GM18868 (cell line): ENCODE results near the gene MTMR3.

Source experiments
- ATAC-seq: cut with Tn5 transposase; IDR thresholded peaks from one replicate; pipeline ENCODE4 v1.9.1; 2021; ENCODE audit warnings: mild to moderate bottlenecking, moderate library complexity; ENCODE audit not compliant: unreplicated experiment

Gene MTMR3

DNA sequence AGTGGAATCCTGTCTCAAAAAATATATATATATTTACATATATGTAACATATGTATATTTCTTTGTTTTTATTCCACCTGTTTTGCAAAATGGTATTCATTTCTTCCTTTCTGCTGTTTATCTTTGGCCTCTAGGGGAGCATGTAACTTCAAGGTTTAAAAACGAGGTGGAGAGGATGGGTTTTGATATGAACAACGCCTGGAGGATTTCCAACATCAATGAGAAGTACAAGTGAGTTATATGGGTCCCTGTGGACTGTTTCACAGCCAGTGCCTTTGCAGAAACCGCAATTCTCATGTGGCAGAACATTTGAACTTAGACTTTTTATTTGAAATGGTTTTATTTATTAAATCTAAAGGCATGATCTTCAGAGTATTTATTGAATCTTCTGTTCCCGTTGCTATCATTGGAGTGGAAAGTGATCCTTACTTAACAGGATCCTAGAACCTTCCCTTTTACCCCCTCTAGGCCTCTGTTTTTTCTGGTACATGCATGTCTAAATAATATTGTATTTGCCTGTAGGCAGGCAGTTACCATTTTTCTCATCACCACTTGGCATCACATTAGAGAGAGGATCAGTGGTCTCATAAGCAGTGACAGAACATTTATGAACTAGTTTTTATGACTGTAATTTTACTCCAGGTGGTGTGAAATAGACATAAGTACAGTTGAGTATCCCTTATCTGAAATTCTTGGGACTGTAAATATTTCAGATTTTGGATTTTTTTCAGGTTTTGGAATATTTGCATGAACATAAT, 115.8 kb downstream of the MTMR3 start:
- ATAC-seq: no peak

DNA sequence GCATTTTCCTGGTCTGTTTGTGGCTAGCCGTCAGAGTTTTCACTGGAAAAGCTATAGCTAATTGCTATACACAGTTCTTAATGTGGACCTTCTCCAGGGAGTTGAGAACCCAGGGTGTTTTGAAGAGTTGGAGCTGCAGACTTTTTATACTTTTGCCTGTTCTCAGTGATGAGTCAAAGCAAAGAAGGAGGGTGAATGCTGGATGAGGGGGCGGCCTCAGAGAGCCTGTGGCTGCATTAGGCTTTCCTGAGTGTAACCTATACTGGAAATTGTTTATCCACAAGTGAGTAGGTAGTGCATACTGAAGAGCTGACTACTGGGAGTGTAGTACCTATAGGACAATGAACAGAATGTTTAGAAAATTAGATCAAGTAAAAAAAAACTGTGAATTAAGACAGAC, 117.6 kb downstream of the MTMR3 start:
- no peak for ATAC-seq

DNA sequence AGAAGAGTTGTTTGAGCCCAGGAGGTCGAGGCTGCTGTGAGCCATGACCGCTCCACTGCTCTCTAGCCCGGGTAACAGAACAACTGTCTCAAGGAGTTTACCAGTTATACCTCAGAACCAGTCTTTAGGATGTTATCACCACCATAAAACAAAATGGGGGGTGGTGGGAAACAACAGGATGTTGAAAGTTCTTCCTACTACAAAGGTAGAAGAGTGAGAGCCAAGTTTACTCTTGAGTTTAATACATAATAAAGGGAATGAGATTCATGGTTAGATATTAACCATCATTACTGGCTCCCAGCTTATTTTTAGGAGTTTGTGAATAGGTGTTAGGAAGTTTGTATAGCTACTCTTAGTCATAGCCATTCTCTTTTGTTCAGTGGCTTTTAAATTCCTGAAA, 118.5 kb downstream of the MTMR3 start:
- ATAC-seq: no peak

DNA sequence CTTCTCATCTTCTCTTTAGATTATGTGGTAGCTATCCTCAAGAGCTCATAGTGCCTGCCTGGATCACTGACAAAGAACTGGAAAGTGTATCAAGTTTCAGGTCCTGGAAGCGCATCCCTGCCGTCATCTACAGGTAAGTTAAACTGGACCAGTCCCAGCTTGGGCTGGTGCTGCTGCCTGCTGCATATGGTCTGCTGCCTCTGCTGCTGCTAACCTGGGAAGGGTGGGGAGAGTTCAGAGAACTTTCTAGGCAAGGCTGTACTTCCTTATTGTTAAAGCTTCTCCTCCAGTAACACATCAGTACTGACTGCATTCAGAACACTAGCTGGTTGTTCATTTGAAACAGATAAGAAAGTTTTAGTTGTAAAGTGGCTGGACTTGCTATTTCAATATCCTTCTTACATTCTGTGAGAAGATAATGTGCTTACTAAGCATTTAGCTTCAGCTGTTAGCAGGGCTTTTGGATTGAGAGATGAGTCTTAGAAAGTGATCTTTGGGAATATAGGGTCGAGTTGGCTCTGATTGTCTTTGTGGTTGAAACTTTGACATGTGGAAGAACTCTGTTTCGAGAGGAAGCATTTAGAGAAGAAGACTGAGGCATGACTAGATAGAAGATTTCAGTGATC, 120.0 kb downstream of the MTMR3 start:
- no peak for ATAC-seq

DNA sequence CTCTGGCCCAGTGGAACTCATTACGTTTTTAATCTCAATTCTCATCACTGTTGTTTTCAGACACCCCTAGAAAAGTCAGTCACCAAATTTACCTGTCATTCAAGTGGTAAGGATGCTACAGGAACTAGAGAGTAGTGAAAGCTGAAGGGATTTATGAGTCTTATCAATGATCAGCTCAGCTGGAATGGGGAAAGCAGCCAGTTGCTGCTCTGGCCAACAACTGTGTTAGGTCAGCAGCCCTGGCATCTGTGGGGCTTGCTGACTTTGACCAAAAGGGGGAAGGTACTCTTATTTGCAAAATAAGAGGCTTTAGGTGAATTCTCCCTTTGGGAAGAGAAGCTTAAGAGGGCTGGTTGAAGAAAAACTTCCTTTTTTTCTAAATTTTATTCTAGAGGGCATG, 121.1 kb downstream of the MTMR3 start:
- no peak for ATAC-seq

DNA sequence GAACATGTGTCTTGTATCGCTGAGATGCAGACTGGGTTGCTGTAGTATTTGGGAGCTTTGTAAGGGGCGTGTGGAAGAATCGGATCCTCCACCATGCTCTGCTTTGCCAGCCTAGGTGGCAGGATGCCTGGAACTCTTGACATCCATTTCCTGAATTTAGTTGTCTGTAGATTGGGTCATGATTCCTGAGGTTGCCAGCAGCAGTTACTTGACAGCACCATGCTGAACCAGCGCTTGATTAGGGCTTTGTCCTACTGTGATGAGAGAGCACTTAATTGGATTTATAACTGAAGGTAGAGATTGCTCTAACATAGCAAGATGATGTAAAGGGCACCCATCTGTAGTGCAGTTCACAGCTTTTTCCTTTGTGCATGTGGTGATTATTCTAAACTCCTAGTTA, 121.7 kb downstream of the MTMR3 start:
- ATAC-seq: no peak

GRCh38 chr22:30005213-30005857, 122.4 kb downstream of the MTMR3 start:
- ATAC-seq: no peak

- no peak for ATAC-seq
These were observed 124.4 kb downstream of the MTMR3 start for GRCh38 chr22:30007361-30007760.

GRCh38 chr22:30008401-30008800, 125.4 kb downstream of the MTMR3 start:
- no peak for ATAC-seq

GRCh38 chr22:30009478-30009877, 126.5 kb downstream of the MTMR3 start:
- no peak for ATAC-seq

GRCh38 chr22:30010789-30011405, 127.9 kb downstream of the MTMR3 start:
- no peak for ATAC-seq

- no peak for ATAC-seq
These were observed 130.2 kb downstream of the MTMR3 start for GRCh38 chr22:30013201-30013600.

GRCh38 chr22:30014244-30014643, 131.3 kb downstream of the MTMR3 start:
- no peak for ATAC-seq

- no peak for ATAC-seq
These were observed 132.3 kb downstream of the MTMR3 start for GRCh38 chr22:30015229-30015797.

- ATAC-seq: no peak
These were observed 132.9 kb downstream of the MTMR3 start for GRCh38 chr22:30015846-30016245.

DNA sequence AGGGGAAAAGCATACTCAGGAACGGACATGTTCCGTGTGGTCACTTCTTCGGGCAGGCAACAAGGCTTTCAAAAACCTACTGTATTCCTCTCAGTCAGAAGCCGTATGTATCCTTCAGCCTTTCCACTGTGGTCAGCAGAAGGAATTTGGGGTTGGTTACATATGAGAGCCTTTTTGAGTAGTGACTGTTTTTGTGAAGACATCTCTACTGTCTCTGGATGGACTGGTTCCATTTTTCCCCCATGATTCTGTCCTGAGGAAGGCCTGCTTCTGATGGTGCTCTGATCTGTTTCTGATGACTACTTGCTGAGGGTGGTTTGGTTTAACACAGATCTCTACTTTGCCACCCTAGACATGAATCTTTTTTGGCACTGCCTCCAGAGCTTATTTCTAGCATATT, 133.6 kb downstream of the MTMR3 start:
- ATAC-seq: no peak

DNA sequence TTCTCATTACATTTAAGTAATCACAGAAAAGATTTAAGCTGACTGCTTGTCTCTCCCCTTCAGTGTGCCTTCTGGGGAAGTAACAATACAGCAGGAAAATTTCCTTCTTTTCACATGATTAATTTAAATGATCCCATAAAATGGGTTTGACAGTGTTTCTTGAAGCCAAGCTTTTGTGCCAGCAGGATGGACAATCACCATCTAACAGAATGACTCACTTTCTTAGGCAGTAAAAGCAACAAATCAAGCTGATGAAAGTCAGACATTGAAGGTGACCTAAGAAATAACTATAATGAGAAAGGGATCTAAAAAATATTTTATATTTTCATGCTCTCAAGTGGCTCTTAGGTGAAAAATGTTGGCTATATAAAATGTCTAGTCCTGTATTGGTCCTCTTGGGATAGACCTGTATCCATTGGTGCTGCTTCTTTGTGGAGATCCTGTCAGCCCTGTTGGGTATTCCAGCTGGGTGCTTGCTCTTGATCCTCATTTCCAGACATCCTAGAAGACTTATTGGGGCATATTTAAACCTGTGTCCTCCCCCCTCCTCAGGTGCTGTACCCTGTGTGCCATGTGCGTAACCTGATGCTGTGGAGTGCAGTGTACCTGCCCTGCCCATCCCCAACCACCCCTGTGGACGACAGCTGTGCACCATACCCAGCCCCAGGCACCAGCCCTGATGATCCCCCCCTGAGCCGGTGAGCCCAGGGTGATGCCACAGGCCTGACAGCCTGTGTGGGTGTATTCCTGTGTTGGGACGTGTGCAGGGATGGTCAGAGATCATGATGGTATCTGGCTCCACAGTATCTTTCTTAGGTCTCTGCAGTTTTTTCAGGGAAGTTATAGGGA, 134.6 kb downstream of the MTMR3 start:
- no peak for ATAC-seq

GRCh38 chr22:30020511-30020910, 137.5 kb downstream of the MTMR3 start:
- no peak for ATAC-seq

DNA sequence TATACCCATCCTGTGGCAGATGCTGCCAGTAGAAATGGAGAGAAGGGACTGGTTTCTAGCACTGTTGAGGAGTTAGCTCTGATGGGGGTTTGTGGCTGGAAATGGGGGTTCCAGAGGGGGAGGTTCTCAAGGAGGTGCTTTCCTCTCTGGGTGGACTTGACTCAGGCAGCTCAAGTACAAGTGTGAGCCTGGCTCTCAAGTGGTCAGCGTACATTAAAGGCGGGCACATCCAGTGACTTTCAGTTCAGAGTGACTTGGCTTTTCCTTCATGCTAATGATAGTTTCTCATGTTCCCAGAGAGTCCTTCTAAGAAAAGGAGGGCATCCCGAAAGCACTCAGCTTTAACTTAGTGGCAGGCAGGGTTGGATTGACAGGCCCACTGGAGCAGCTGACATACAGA, 138.4 kb downstream of the MTMR3 start:
- no peak for ATAC-seq

GRCh38 chr22:30021881-30022619, 139.1 kb downstream of the MTMR3 start:
- ATAC-seq: no peak
